GM12878 (cell line): ENCODE measurements around the gene BLOC1S3. TPM values are rescaled to one million over a fixed set of nuclear protein-coding genes. Genes with fewer than 3 reads are reported as not detected.
A peak's percentile ranks its signal among the peaks of the same experiment; 100 is the strongest.

Experiments
- ATAC-seq: fragments of 200-7000 bp; cut with Tn5 transposase; 3 replicates; pipeline ENCODE4 v1.9.1; 2020; ENCODE audit warnings: mild to moderate bottlenecking, moderate library complexity
- BruUV-seq: library from RNA; stranded (reverse); fragments of 400-500 nt; replicated peaks from 2 replicates; lab custom pipeline; 2021; lab: Mats Ljungman, UMichigan
- CTCF ChIA-PET: fragments of 300-600 bp; sonication (Branson Sonifier 250); formaldehyde crosslinking; extraction: SDS; loops from one replicate; lab custom pipeline; 2021; ENCODE audit warnings: inconsistent platforms; lab: Yijun Ruan, JAX
- POLR2A ChIA-PET: fragments of 350-600 bp; formaldehyde crosslinking; extraction: SDS; loops from one replicate; lab custom pipeline; 2021; ENCODE audit warnings: inconsistent platforms; lab: Charles Lee
- RAD21 ChIA-PET: fragments of 300-600 bp; sonication (Branson Sonifier 250); formaldehyde crosslinking; loops from one replicate; lab custom pipeline; 2023; ENCODE audit warnings: antibody characterized with exemption; ENCODE audit not compliant: unreplicated experiment; lab: Charles Lee
- SMC1A ChIA-PET: fragments of 300-600 bp; sonication (Branson Sonifier 250); formaldehyde crosslinking; loops from one replicate; lab custom pipeline; 2023; ENCODE audit not compliant: unreplicated experiment, uncharacterized antibody; lab: Charles Lee
- DNase-seq: peaks from one replicate; pipeline ENCODE4 v3.0.0-alpha.2; 2011; ENCODE audit warnings: low read depth, low spot score
- FAIRE-seq: peaks from 3 replicates; lab custom pipeline; 2011; peaks lifted over from hg19 to GRCh38; lab: Jason Lieb, UNC
- H2AFZ ChIP-seq: 2 replicates; pipeline ENCODE4 v1.6.0; 2011; ENCODE audit warnings: low read depth, low read length, control low read depth; ENCODE audit not compliant: control insufficient read depth
- H3K27ac ChIP-seq: 2 replicates; pipeline ENCODE4 v1.5.1; 2011; ENCODE audit warnings: control low read depth; ENCODE audit not compliant: control insufficient read depth, insufficient read depth
- H3K27me3 ChIP-seq, 2 experiments: replicated peaks in 1 of 2; 2 replicates each; pipeline versions ENCODE4 v1.6.0 to v1.6.1; 2011; ENCODE audit warnings: low read length in 1 of 2; ENCODE audit not compliant: control insufficient read depth in 2 of 2, insufficient read depth in 2 of 2
- H3K36me3 ChIP-seq, 2 experiments: 2 replicates each; pipeline ENCODE4 v1.5.1; 2011; ENCODE audit warnings: low read length in 1 of 2; ENCODE audit not compliant: control insufficient read depth in 2 of 2, insufficient read depth in 2 of 2
- H3K4me1 ChIP-seq: 2 replicates; pipeline ENCODE4 v1.6.1; 2011; ENCODE audit warnings: mild to moderate bottlenecking, low read length, moderate library complexity, mixed read lengths; ENCODE audit not compliant: control insufficient read depth, insufficient read depth
- H3K4me2 ChIP-seq: 2 replicates; pipeline ENCODE4 v1.6.0; 2011; ENCODE audit warnings: control low read depth; ENCODE audit not compliant: control insufficient read depth, insufficient read depth
- H3K4me3 ChIP-seq: fragments of 200-600 bp; sonication (generic); 2 replicates; pipeline ENCODE4 v1.5.1; 2016
- H3K79me2 ChIP-seq: 2 replicates; pipeline ENCODE4 v1.6.0; 2011; ENCODE audit warnings: low read length; ENCODE audit not compliant: control insufficient read depth, insufficient read depth
- H3K9ac ChIP-seq: 2 replicates; pipeline ENCODE4 v1.8.0; 2011; ENCODE audit warnings: low read length, control low read depth, mixed read lengths; ENCODE audit not compliant: control insufficient read depth, insufficient read depth
- H3K9me3 ChIP-seq: replicated peaks from 3 replicates; pipeline ENCODE4 v1.5.1; 2011; ENCODE audit warnings: mild to moderate bottlenecking, low read length; ENCODE audit not compliant: control insufficient read depth, insufficient read depth
- H4K20me1 ChIP-seq: 2 replicates; pipeline ENCODE4 v1.6.0; 2011; ENCODE audit not compliant: control insufficient read depth, insufficient read depth
- E2F4 ChIP-seq: IDR thresholded peaks from 2 replicates; pipeline ENCODE4 v1.6.1; 2012; ENCODE audit warnings: low read depth, low read length, improper control_type of control experiment
- NKRF ChIP-seq: fragments of 450-650 bp; conservative IDR thresholded peaks from 2 replicates; pipeline ENCODE4 v1.6.1; 2017; ENCODE audit warnings: mild to moderate bottlenecking, moderate library complexity
- NR2C1 ChIP-seq: fragments of 450-650 bp; IDR thresholded peaks from 2 replicates; pipeline ENCODE4 v1.6.1; 2017; ENCODE audit warnings: antibody characterized with exemption, mild to moderate bottlenecking, moderate library complexity
- POLR2A ChIP-seq: IDR thresholded peaks from 2 replicates; pipeline ENCODE4 v1.6.1; 2011; ENCODE audit warnings: low read depth, mild to moderate bottlenecking, low read length
- RUNX3 ChIP-seq: IDR thresholded peaks from 2 replicates; pipeline ENCODE4 v1.6.1; 2012; ENCODE audit warnings: low read length, inconsistent platforms
- WGBS: methylation state at CpG from one replicate; pipeline ENCODE4 v1.1.6; 2016; ENCODE audit warnings: low lambda C conversion rate; ENCODE audit not compliant: insufficient replicate concordance, insufficient coverage; ENCODE audit errors: missing lambda C conversion rate; 5-methylcytosine and 5-hydroxymethylcytosine counted together
- in situ Hi-C: fragments of 300-500 bp; cut with MboI; formaldehyde crosslinking; loops from 9 replicates; pipeline ENCODE4 v1.14.3; 2018; ENCODE audit warnings: mixed read lengths
- intact Hi-C: fragments of 100-400 bp; cut with micrococcal nuclease; formaldehyde crosslinking; loops from one replicate; pipeline ENCODE4 v1.14.2; 2022; ENCODE audit not compliant: unreplicated experiment
- polyA plus RNA-seq, 11 experiments: library from polyadenylated mRNA; depleted of rRNA in 4 of 11; unstranded in 6 of 11; stranded (reverse) in 5 of 11; fragments of >200 nt; fragmentation: Nextera tagmentation in 4 of 11; fragmentation: Illumina TruSeq in 1 of 11; extraction: Ambion mirVana in 4 of 11; extraction: Trizol in 1 of 11; gene quantifications; 1 replicate in 1 of 11; 2 replicates in 10 of 11; pipeline versions ENCODE4 v1.2.1 to v1.2.3, GENCODE V29; 2011 to 2016; ENCODE audit warnings: inconsistent platforms in 2 of 11, missing spikeins in 2 of 11, low read depth in 1 of 11
- total RNA-seq, 4 experiments: library from RNA; depleted of rRNA in 3 of 4; stranded (reverse); fragments of >200 nt in 3 of 4; fragmentation: Illumina TruSeq in 1 of 4; extraction: Trizol in 1 of 4; gene quantifications; 2 replicates each; pipeline versions ENCODE4 v1.2.1 to v1.2.3, GENCODE V29; 2013 to 2021

The BLOC1S3 gene
- total and polyA plus RNA-seq, 10 of the 15 experiments (the other 5 are each of a cell fraction or from before 2014, with no cell fraction given), result 3.6 to 18.3 (median 10.4) TPM

GRCh38 chr19:45173816-45174215 is 4.8 kb upstream of the BLOC1S3 start:
- Histone ChIP-seq H3K4me3 (no peak overlapping the region), H3K27ac (peak overlapping the region; percentile 48; the same call in 1 of the 2 replicates), H3K9me3 (no peaks in the 10 kb centered on the region), H3K27me3 (no peaks in the 10 kb centered on the region), H3K79me2 (peaks cover 12% of the 10 kb centered on the region), H3K36me3 (no peaks in the 10 kb centered on the region), H2AFZ (peak overlapping the region; percentile 37), H3K9ac (no peak overlapping the region), H3K4me2 (no peak overlapping the region; the same call in 1 of the 2 replicates), H3K4me1 (peaks cover 16% of the 10 kb centered on the region), H4K20me1 (no peaks in the 10 kb centered on the region)
- CTCF ChIA-PET, result no interaction called here
- WGBS, result 73% methylated on average over 12 of the region's 12 CpGs
- in situ Hi-C loops, result no loop called here
- SMC1A ChIA-PET, result no interaction called here
- RAD21 ChIA-PET, result no interaction called here
- no TSS peak for BruUV-seq
- ATAC-seq (no peak), DNase-seq (no peak), FAIRE-seq (no peak)
- TF ChIP-seq NKRF (no peak), POLR2A (no peak), NR2C1 (no peak), E2F4 (no peak), RUNX3 (peak; percentile 48; the same call in 1 of the 2 replicates)
- POLR2A ChIA-PET, result interaction anchor here (0.5 to 1.0 kb wide), 2 partner anchors 9 to 134 kb away, joined by 3 to 4 read pairs; no protein-coding TSS in a partner anchor
- intact Hi-C loops, result no loop called here
